Measurements from ENCODE around the gene RAET1G.

DNA sequence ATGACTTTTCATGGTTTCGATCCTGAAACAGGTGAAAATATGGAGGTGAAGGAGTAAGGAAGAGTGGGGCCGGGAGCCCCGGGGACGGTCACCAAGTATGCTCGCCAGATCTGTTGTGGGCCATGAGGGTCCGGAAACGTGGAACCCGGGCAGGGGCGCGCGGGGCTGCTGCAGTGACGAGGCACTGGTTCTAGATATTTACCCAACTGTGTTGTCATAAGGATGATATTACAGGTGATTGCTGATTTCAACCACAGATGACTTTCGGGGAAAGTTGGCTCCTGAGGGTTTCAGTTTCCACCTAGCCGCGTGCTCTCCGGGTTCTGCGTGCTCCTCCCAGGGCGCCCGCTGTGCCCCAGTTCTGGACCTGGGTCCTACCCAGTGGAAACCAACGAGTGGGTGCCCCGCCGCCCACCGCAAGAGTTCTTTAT is 12.2 kb downstream of the RAET1G start:
- no peak for TF ChIP-seq SIN3A (IDR thresholded peaks at IDR 0.05; ENCODE audit: borderline replicate concordance, insufficient read depth, low read length)
- no peak for TF ChIP-seq POLR2AphosphoS5 (IDR thresholded peaks at IDR 0.05; ENCODE audit: low read depth, low read length)
- TF ChIP-seq TAF1 (IDR thresholded peaks at IDR 0.05; ENCODE audit: borderline replicate concordance, insufficient read depth, low read length) = no peak

Data from PFSK-1 (cell line).